Body of pancreas (tissue), 4 donors: ENCODE data around the gene TRIM37.
"Not testable (repeated sequence)": the region's sequence is repeated elsewhere in the genome, so short reads cannot be mapped to it uniquely, and the experiment has no call there.

Experiments
- CTCF ChIP-seq, 7 experiments: fragments of 450-650 bp in 4 of 7; fragments of 200-600 bp in 3 of 7; sonication (generic) in 3 of 7; IDR thresholded peaks; one replicate each; pipeline ENCODE4 v1.5.1; 2016 to 2019; ENCODE audit warnings: antibody characterized with exemption in 7 of 7
- POLR2A ChIP-seq, 3 donors: fragments of 450-650 bp; IDR thresholded peaks; one replicate each; pipeline ENCODE4 v1.6.1; 2016; ENCODE audit warnings: antibody characterized with exemption in 3 of 3, mild to moderate bottlenecking in 2 of 3

GRCh38 chr17:58957725-58958073 is 149.0 kb downstream of the TRIM37 start:
- TF ChIP-seq POLR2A, CTCF (IDR thresholded peaks at IDR 0.05): not testable (repeated sequence)
